Peyer's patch (tissue), 4 donors: Measurements from ENCODE around the gene EFEMP2. TPM values are rescaled to one million over a fixed set of nuclear protein-coding genes. Genes with fewer than 3 reads are reported as not detected.

Source experiments
- DNase-seq, 3 donors: peaks; one replicate each; pipeline ENCODE4 v3.0.0-alpha.2; 2017 to 2019
- H3K27ac ChIP-seq, 4 donors: fragments of 200-600 bp; sonication (generic); one replicate each; pipeline ENCODE4 v1.5.1; 2016 to 2019
- H3K27me3 ChIP-seq, 2 donors: fragments of 200-600 bp; sonication (generic); one replicate each; pipeline ENCODE4 v1.5.1; 2019
- H3K36me3 ChIP-seq, 3 donors: fragments of 200-600 bp; sonication (generic); one replicate each; pipeline ENCODE4 v1.5.1; 2016 to 2019
- H3K4me1 ChIP-seq, 4 donors: fragments of 200-600 bp; sonication (generic); one replicate each; pipeline ENCODE4 v1.5.1; 2016 to 2019
- H3K4me3 ChIP-seq, 4 donors: fragments of 200-600 bp; sonication (generic); 1 replicate in 3 of 4; 2 replicates in 1 of 4; pipeline ENCODE4 v1.5.1; 2016 to 2019; ENCODE audit warnings: mild to moderate bottlenecking in 1 of 4
- H3K9me3 ChIP-seq, 4 donors: fragments of 200-600 bp; sonication (generic); one replicate each; pipeline ENCODE4 v1.5.1; 2016 to 2019; ENCODE audit warnings: mild to moderate bottlenecking in 1 of 4
- POLR2A ChIP-seq, 2 donors: fragments of 450-650 bp; IDR thresholded peaks; one replicate each; pipeline ENCODE4 v1.5.1; 2017; ENCODE audit warnings: antibody characterized with exemption in 2 of 2, mild to moderate bottlenecking in 2 of 2, moderate library complexity in 2 of 2
- total RNA-seq, 4 donors: library from RNA; depleted of rRNA; stranded (reverse); fragments of >200 nt; gene quantifications; one replicate each; pipeline ENCODE4 v1.1.0, GENCODE V29; 2016
- TF ChIP-seq, protein P1 (sequence below), 6 experiments: fragments of 450-650 bp in 4 of 6; fragments of 200-600 bp in 2 of 6; sonication (generic) in 1 of 6; IDR thresholded peaks; one replicate each; pipeline ENCODE4 v1.5.1; 2017 to 2019; ENCODE audit warnings: antibody characterized with exemption in 6 of 6, mild to moderate bottlenecking in 3 of 6, moderate library complexity in 1 of 6

EFEMP2 gene
- total RNA-seq, 4 donors from 2014 or later, result 4.4 to 75.1 (median 12.1) TPM

DNA sequence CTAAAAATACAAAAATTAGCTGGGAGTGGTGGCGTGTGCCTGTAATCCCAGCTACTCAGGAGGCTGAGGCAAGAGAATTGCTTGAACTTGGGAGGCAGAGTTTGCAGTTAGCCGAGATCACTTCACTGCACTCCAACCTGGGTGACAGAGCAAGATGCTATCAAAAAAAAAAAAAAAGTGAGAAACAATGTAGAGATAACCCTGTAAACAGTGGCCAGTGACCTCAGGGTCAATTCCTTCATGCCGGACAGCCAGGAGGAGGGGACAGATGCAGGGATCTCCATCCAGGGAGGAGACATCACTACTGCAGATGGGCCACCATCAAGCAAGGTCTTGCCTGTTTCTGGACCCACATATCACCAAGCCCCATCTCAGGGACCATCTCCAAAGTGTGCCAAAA, 24.9 kb downstream of the EFEMP2 start:
- TF ChIP-seq, protein P1, sequence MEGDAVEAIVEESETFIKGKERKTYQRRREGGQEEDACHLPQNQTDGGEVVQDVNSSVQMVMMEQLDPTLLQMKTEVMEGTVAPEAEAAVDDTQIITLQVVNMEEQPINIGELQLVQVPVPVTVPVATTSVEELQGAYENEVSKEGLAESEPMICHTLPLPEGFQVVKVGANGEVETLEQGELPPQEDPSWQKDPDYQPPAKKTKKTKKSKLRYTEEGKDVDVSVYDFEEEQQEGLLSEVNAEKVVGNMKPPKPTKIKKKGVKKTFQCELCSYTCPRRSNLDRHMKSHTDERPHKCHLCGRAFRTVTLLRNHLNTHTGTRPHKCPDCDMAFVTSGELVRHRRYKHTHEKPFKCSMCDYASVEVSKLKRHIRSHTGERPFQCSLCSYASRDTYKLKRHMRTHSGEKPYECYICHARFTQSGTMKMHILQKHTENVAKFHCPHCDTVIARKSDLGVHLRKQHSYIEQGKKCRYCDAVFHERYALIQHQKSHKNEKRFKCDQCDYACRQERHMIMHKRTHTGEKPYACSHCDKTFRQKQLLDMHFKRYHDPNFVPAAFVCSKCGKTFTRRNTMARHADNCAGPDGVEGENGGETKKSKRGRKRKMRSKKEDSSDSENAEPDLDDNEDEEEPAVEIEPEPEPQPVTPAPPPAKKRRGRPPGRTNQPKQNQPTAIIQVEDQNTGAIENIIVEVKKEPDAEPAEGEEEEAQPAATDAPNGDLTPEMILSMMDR (IDR thresholded peaks at IDR 0.05), result no peak
- TF ChIP-seq POLR2A (IDR thresholded peaks at IDR 0.05), result no peak
- Histone ChIP-seq H3K4me3 (no peak overlapping the region), H3K9me3 (no peaks in the 10 kb centered on the region), H3K27ac (no peak overlapping the region), H3K36me3 (peaks cover 0 to 19% (median 0%) of the 10 kb centered on the region in 3 donors), H3K4me1 (peaks cover 0 to 28% (median 5%) of the 10 kb centered on the region in 4 donors), H3K27me3 (no peaks in the 10 kb centered on the region)
- DNase-seq, result peak in 1 of 3 donors; percentile 30

DNA sequence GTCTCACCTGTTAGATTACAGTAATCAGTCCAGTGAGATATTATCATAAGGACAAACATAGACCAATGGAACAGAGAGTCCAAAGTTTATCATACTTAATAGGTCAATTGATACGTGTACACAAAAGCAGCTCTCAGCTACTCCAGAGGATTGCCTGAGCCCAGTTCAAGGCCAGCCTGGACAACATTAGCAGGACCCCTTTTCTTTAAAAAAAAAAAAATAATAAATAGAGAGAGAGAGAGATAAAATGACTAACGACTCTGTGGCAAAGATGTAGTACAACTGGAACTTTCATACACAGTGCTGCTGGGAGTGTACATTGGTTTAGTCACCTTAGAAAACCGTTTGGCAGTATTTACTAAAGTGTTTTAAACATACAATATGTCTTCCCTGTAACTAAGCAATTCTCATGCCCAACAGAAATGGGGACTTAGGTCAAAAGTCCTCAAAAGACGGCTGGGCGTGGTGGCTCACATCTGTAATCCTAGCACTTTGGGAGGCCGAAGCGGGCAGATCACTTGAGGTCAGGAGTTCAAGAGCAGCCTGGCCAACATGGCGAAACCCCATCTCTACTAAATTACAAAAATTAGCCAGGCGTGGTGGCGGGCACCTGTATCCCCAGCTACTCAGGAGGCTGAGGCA, 28.2 kb downstream of the EFEMP2 start:
- no peak for TF ChIP-seq POLR2A (IDR thresholded peaks at IDR 0.05)
- TF ChIP-seq, protein P1 (IDR thresholded peaks at IDR 0.05), result no peak

DNA sequence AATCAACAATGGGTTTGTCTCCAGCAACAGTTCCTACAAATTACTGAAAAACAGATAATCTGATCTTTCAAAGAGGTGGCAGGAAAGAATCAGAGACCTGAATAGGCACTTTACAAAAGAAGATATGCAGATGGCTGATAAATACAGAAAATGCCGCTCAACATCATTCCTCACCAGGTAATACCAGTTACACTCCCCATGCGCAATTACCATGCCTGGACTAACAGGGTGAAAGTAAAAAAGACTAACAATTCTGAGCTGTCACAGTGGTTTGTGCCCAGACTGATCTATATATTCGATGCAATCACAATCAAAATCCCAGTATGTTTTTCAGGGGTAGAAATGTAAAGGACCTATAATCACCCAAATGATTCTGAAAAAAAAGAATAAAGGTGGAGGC, 28.8 kb downstream of the EFEMP2 start:
- DNase-seq, result no peak
- Histone ChIP-seq H3K27me3 (no peaks in the 10 kb centered on the region), H3K27ac (peak overlapping the region in 3 of 4 donors; percentile 19 to 78 (median 62)), H3K4me1 (peaks cover 0 to 14% (median 0%) of the 10 kb centered on the region in 4 donors), H3K36me3 (no peaks in the 10 kb centered on the region), H3K4me3 (no peak overlapping the region), H3K9me3 (no peaks in the 10 kb centered on the region)
- TF ChIP-seq, protein P1 (IDR thresholded peaks at IDR 0.05), result no peak
- no peak for TF ChIP-seq POLR2A (IDR thresholded peaks at IDR 0.05)

More for the DNA sequence above, 28.2 kb downstream of the EFEMP2 start:
- peak in 2 of 3 donors; percentile 51 to 57 for DNase-seq
- peak overlapping the region in 2 of 4 donors; percentile 71 to 78 for H3K27ac ChIP-seq
- no peak overlapping the region for H3K4me3 ChIP-seq
- H3K9me3 ChIP-seq, result no peaks in the 10 kb centered on the region
- H3K27me3 ChIP-seq, result no peaks in the 10 kb centered on the region
- no peaks in the 10 kb centered on the region for H3K36me3 ChIP-seq
- peaks cover 0 to 14% (median 0%) of the 10 kb centered on the region in 4 donors for H3K4me1 ChIP-seq

DNA sequence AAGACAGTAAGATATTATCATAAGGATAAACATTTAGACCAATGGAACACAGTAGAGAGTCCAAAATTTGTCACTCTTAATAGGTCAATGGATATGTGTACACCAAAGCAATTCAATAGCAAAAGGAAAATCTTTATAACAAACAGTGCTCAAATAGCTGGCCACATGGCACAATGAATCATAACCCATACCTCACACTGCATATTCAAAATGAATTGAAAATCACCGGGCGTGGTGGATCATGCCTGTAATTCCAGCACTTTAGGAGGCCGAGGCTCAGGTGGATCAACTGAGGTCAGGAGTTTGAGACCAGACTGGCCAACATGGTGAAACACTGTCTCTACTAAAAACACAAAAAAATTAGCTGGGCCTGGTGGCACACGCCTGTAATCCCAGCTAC, 30.5 kb downstream of the EFEMP2 start:
- TF ChIP-seq, protein P1 (IDR thresholded peaks at IDR 0.05), result no peak
- TF ChIP-seq POLR2A (IDR thresholded peaks at IDR 0.05), result no peak
- no peaks in the 10 kb centered on the region for H3K36me3 ChIP-seq

DNA sequence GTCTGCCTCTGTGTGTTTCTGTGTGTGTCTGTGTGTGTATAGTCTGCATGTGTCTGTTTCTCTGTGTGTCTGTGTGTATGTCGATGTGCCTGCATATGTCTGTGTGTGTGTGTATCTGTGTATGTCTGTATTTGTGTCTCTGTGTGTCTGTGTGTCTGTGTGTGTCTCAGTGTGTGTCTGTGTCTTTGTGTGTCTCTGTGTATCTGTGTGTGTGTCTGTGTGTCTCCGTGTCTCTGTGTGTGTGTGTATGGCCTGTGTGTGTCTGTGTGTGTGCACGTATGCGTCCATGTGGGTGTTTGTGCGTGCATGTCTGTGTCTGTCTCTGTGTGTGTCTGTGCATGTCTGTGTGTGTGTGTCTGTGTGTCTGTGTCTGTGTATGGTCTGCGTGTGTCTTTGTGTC, 38.4 kb downstream of the EFEMP2 start:
- Histone ChIP-seq H3K4me3 (peak overlapping the region; percentile 42 to 60 (median 58)), H3K27me3 (no peaks in the 10 kb centered on the region), H3K4me1 (peaks cover 0 to 7% (median 3%) of the 10 kb centered on the region in 4 donors), H3K9me3 (no peaks in the 10 kb centered on the region), H3K27ac (peak overlapping the region in 1 of 4 donors; percentile 72), H3K36me3 (no peaks in the 10 kb centered on the region)
- TF ChIP-seq, protein P1 (IDR thresholded peaks at IDR 0.05), result no peak
- TF ChIP-seq POLR2A (IDR thresholded peaks at IDR 0.05), result no peak
- no peak for DNase-seq

More for the DNA sequence above, 30.5 kb downstream of the EFEMP2 start:
- peak in 1 of 3 donors; percentile 41 for DNase-seq
- Histone ChIP-seq H3K4me1 (peaks cover 0 to 14% (median 0%) of the 10 kb centered on the region in 4 donors), H3K27ac (no peak overlapping the region), H3K4me3 (no peak overlapping the region), H3K27me3 (no peaks in the 10 kb centered on the region), H3K9me3 (no peaks in the 10 kb centered on the region)
